NCI-H69 (cell line): ENCODE data around the gene NCAPD2.

Experiments
- DNase-seq: peaks from one replicate; lab custom pipeline; 2025; lab: John Stamatoyannopoulos, UW

The NCAPD2 gene

DNA sequence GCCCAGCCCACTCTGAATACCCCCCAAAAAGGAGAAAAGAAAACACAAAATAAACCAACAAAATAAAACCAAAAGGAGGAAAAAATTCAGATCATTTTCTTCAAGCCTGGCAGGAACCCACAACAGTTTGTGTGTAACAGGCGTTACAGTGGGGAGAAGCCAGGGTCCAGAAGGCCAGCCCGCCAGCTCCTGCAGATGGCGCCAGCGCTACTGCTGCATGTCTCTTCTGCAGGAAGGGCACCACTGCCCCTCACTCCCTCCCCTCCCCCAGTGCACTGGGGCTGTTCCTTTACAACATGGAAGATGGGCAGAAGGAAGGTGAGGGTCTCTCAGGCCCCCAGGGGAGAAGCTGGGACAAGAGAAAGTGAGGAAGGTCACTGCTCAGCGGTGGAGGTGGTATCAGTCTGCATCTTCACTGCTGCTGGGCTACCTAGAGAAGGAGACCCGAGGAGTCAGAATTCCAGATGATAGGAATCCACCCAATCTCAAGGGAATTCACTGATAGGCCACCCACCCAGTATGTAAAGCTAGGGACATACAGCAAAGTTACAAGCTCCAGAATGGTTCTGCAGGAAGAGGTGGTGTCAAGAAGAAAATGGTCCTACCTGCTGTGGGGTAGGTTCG is 76.5 kb downstream of the NCAPD2 start:
- DNase-seq = peak; percentile 70

DNA sequence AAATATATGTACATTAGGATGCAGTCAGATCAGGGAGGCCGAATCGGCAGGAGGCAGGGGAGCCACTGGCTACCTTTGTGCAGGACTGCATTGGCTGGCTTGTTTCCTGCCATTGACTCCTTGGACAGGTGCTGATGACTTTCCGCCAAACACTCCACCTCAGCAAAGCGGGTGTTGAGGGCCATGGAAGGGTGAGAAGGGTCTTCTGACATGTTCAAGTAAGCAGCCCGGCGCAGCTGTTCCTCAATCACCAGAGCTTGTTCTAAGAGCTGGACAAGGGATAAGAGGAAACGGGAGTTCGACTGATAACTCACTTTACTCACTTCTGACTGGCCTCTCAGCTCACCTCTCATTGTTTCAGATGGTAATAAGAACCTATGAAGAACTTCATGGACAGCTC is 79.1 kb downstream of the NCAPD2 start:
- no peak for DNase-seq

DNA sequence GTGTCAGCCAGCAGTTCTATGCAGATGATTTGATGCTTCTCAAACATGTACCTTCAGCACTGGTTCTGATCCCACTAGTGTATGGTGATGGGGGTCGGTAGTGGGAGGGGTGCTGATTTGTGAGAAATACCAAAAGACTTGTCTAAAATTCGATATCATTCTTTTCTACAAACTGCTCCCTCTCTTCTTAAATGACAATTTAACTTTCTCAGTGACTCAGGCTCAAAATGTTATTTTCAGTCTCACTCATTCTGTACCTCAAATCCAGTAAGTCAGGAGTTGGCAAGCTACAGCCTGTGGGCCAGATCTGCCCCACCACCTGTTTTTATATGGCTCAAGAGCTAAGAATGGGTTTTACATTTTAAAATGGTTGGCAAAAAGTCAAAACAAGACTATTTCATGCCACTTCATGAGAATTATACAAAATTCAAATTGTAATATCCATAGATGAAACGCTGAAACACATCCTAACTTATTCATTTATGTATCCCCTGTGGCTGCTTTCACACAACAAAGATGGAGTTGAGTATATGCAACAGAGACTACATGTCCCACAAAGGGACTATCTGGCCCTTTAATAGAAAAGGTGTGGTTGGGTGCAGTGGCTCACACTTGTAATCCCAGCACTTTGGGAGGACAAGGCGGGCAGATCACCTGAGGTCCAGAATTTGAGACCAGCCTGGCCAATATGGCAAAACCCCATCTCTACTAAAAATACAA is 80.8 kb downstream of the NCAPD2 start:
- DNase-seq = no peak

GRCh38 chr12:6575648-6576047 is 81.7 kb downstream of the NCAPD2 start:
- no peak for DNase-seq
